IPS DF 6.9 (cell line): ENCODE data around the gene CRB2.

Source experiments
- DNase-seq: peaks from one replicate; pipeline ENCODE4 v3.0.0-alpha.2; 2013; ENCODE audit warnings: low read depth, low spot score
- H3K27ac ChIP-seq: one replicate; pipeline ENCODE4 v1.5.1; 2013; ENCODE audit warnings: low read length, control low read depth
- H3K27me3 ChIP-seq: 2 replicates; pipeline ENCODE4 v1.6.1; 2013; ENCODE audit warnings: mild to moderate bottlenecking, low read length; ENCODE audit not compliant: control insufficient read depth, insufficient read depth
- H3K36me3 ChIP-seq: 2 replicates; pipeline ENCODE4 v1.6.1; 2013; ENCODE audit warnings: low read length; ENCODE audit not compliant: control insufficient read depth, insufficient read depth
- H3K4me1 ChIP-seq: 2 replicates; pipeline ENCODE4 v1.6.1; 2013; ENCODE audit warnings: low read length; ENCODE audit not compliant: control insufficient read depth, insufficient read depth
- H3K4me3 ChIP-seq: 2 replicates; pipeline ENCODE4 v1.5.1; 2013; ENCODE audit warnings: mild to moderate bottlenecking, low read length
- H3K9me3 ChIP-seq: 2 replicates; pipeline ENCODE4 v1.6.1; 2013; ENCODE audit warnings: low read length, inconsistent platforms; ENCODE audit not compliant: control insufficient read depth, insufficient read depth
- WGBS: extraction: QIAGEN DNeasy Blood & Tissue Kit; methylation state at CpG from one replicate; pipeline ENCODE4 v1.1.7; 2013; ENCODE audit warnings: mixed read lengths, missing lambda C conversion rate; ENCODE audit not compliant: insufficient read length, insufficient coverage; 5-methylcytosine and 5-hydroxymethylcytosine counted together

Gene CRB2

GRCh38 chr9:123414204-123414603, 58.2 kb downstream of the CRB2 start:
- WGBS, result no CpG with 5 or more reads among the region's 7 CpGs

GRCh38 chr9:123414936-123415930, 59.2 kb downstream of the CRB2 start:
- H3K9me3 ChIP-seq, result no peaks in the 10 kb centered on the region
- no peak overlapping the region for H3K4me3 ChIP-seq
- no peaks in the 10 kb centered on the region for H3K27me3 ChIP-seq
- DNase-seq, result no peak
- no peak overlapping the region for H3K27ac ChIP-seq
- WGBS, result no CpG with 5 or more reads among the region's 23 CpGs
- H3K4me1 ChIP-seq, result peaks cover 1% of the 10 kb centered on the region; the same call in 1 of the 2 replicates
- no peaks in the 10 kb centered on the region for H3K36me3 ChIP-seq

More at GRCh38 chr9:123414204-123414603, 58.2 kb downstream of the CRB2 start:
- Histone ChIP-seq H3K36me3 (no peaks in the 10 kb centered on the region), H3K4me1 (peaks cover 1% of the 10 kb centered on the region; the same call in 1 of the 2 replicates), H3K4me3 (no peak overlapping the region), H3K27ac (no peak overlapping the region), H3K27me3 (no peaks in the 10 kb centered on the region), H3K9me3 (no peaks in the 10 kb centered on the region)
- DNase-seq, result no peak

- DNase-seq, result no peak
- Histone ChIP-seq H3K9me3 (no peaks in the 10 kb centered on the region), H3K4me1 (peaks cover 3% of the 10 kb centered on the region; the same call in 1 of the 2 replicates), H3K36me3 (no peaks in the 10 kb centered on the region), H3K27me3 (no peaks in the 10 kb centered on the region), H3K27ac (no peak overlapping the region), H3K4me3 (no peak overlapping the region)
- WGBS, result no CpG with 5 or more reads among the region's 8 CpGs
Observed at GRCh38 chr9:123416176-123416575, 60.2 kb downstream of the CRB2 start.

- peaks cover 6% of the 10 kb centered on the region; the same call in 1 of the 2 replicates for H3K4me1 ChIP-seq
- no peak for DNase-seq
- no peaks in the 10 kb centered on the region for H3K27me3 ChIP-seq
- H3K36me3 ChIP-seq, result no peaks in the 10 kb centered on the region
- no peak overlapping the region for H3K4me3 ChIP-seq
- H3K27ac ChIP-seq, result no peak overlapping the region
- no CpG with 5 or more reads among the region's 5 CpGs for WGBS
- no peaks in the 10 kb centered on the region for H3K9me3 ChIP-seq
Observed at GRCh38 chr9:123417289-123418051, 61.5 kb downstream of the CRB2 start.

GRCh38 chr9:123418052-123418430, 62.0 kb downstream of the CRB2 start:
- no CpG with 5 or more reads among the region's 5 CpGs for WGBS
- Histone ChIP-seq H3K36me3 (no peaks in the 10 kb centered on the region), H3K4me1 (peaks cover 8% of the 10 kb centered on the region), H3K27ac (no peak overlapping the region), H3K9me3 (no peaks in the 10 kb centered on the region), H3K4me3 (no peak overlapping the region), H3K27me3 (no peaks in the 10 kb centered on the region)
- no peak for DNase-seq

GRCh38 chr9:123418506-123418905, 62.5 kb downstream of the CRB2 start:
- H3K9me3 ChIP-seq, result no peaks in the 10 kb centered on the region
- WGBS, result no CpG with 5 or more reads among the region's 10 CpGs
- peaks cover 10% of the 10 kb centered on the region for H3K4me1 ChIP-seq
- H3K36me3 ChIP-seq, result no peaks in the 10 kb centered on the region
- H3K27me3 ChIP-seq, result no peaks in the 10 kb centered on the region
- no peak overlapping the region for H3K27ac ChIP-seq
- no peak overlapping the region for H3K4me3 ChIP-seq
- no peak for DNase-seq

GRCh38 chr9:123419091-123419490, 63.1 kb downstream of the CRB2 start:
- H3K9me3 ChIP-seq, result no peaks in the 10 kb centered on the region
- no peaks in the 10 kb centered on the region for H3K36me3 ChIP-seq
- H3K4me3 ChIP-seq, result no peak overlapping the region
- no peak overlapping the region for H3K27ac ChIP-seq
- no peaks in the 10 kb centered on the region for H3K27me3 ChIP-seq
- peaks cover 10% of the 10 kb centered on the region for H3K4me1 ChIP-seq
- DNase-seq, result no peak
- no CpG with 5 or more reads among the region's 4 CpGs for WGBS

GRCh38 chr9:123419721-123420591, 64.0 kb downstream of the CRB2 start:
- WGBS, result no CpG with 5 or more reads among the region's 31 CpGs
- Histone ChIP-seq H3K9me3 (no peaks in the 10 kb centered on the region), H3K4me1 (peaks cover 10% of the 10 kb centered on the region), H3K4me3 (no peak overlapping the region), H3K36me3 (no peaks in the 10 kb centered on the region), H3K27ac (no peak overlapping the region), H3K27me3 (no peaks in the 10 kb centered on the region)
- DNase-seq, result no peak

- DNase-seq, result no peak
Observed at GRCh38 chr9:123420592-123421111, 64.7 kb downstream of the CRB2 start.

More at GRCh38 chr9:123420592-123421111, 64.7 kb downstream of the CRB2 start:
- peaks cover 9% of the 10 kb centered on the region for H3K4me1 ChIP-seq
- no peaks in the 10 kb centered on the region for H3K9me3 ChIP-seq
- no peaks in the 10 kb centered on the region for H3K27me3 ChIP-seq
- WGBS, result no CpG with 5 or more reads among the region's 17 CpGs
- no peak overlapping the region for H3K27ac ChIP-seq
- no peaks in the 10 kb centered on the region for H3K36me3 ChIP-seq
- no peak overlapping the region for H3K4me3 ChIP-seq
